Measurements from ENCODE around the gene DIPK1A.

- TF ChIP-seq CTCF (IDR thresholded peaks at IDR 0.05): no peak
- TF ChIP-seq POLR2A (IDR thresholded peaks at IDR 0.05): no peak
These were observed 120.7 kb downstream of the DIPK1A start for GRCh38 chr1:92840600-92840999.
